ENCODE results near the gene INVS. TPM values are rescaled to one million over a fixed set of nuclear protein-coding genes. Genes with fewer than 3 reads are reported as not detected.
"Not testable (repeated sequence)": the region's sequence is repeated elsewhere in the genome, so short reads cannot be mapped to it uniquely, and the experiment has no call there.

Gene INVS
- total RNA-seq, 1 donor from 2014 or later, result 22.3 TPM

DNA sequence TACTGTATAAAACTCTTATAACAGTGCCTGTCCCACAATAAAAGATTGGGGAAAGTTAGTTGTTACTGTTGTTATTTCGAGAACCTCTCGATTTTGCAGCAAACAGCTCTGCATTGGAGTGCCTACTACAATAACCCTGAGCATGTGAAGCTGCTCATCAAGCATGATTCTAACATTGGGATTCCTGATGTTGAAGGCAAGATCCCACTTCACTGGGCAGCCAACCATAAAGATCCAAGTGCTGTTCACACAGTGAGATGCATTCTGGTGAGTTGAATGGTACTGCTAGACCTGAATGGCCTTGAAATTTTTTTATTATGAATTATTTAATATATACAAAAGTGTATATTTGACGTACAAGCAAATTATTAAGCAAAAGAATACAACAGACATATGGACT is 130.5 kb downstream of the INVS start:
- TF ChIP-seq, protein P1, sequence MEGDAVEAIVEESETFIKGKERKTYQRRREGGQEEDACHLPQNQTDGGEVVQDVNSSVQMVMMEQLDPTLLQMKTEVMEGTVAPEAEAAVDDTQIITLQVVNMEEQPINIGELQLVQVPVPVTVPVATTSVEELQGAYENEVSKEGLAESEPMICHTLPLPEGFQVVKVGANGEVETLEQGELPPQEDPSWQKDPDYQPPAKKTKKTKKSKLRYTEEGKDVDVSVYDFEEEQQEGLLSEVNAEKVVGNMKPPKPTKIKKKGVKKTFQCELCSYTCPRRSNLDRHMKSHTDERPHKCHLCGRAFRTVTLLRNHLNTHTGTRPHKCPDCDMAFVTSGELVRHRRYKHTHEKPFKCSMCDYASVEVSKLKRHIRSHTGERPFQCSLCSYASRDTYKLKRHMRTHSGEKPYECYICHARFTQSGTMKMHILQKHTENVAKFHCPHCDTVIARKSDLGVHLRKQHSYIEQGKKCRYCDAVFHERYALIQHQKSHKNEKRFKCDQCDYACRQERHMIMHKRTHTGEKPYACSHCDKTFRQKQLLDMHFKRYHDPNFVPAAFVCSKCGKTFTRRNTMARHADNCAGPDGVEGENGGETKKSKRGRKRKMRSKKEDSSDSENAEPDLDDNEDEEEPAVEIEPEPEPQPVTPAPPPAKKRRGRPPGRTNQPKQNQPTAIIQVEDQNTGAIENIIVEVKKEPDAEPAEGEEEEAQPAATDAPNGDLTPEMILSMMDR (IDR thresholded peaks at IDR 0.05), result no peak
- Histone ChIP-seq H3K27me3 (ENCODE audit: low read depth) (no peaks in the 10 kb centered on the region), H3K36me3 (peaks cover 36% of the 10 kb centered on the region), H3K4me3 (no peak overlapping the region), H3K27ac (no peak overlapping the region), H3K9me3 (no peaks in the 10 kb centered on the region), H3K4me1 (no peaks in the 10 kb centered on the region)
- ATAC-seq (no peak), DNase-seq (no peak)
- intact Hi-C loops (cut with DNase I), result no loop called here

GRCh38 chr9:100236986-100237385 is 137.9 kb downstream of the INVS start:
- H3K4me3 ChIP-seq; H3K9me3 ChIP-seq; H3K36me3 ChIP-seq; H3K27me3 ChIP-seq (ENCODE audit: low read depth); H3K27ac ChIP-seq; ATAC-seq; H3K4me1 ChIP-seq; DNase-seq; intact Hi-C loops (cut with DNase I): not testable (repeated sequence)

DNA sequence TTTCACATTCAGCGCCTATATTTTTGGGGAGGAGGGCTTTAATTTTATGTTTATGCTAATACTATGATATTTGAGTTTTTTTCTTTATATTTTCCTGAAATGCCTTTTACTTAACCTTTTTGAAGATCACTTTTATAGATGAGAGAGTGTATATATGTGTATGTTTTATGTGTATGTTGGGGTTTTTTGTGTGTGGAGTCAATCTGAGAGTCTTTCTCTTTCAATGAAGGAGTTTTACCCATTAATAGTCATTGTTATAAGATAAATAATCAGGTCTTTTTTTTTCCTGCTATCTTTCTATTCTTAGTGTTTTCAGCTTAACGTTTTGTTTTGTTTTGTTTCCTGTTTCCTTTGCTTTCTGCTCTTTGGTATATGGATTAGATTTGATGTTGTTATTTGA is 141.5 kb downstream of the INVS start:
- H3K9me3 ChIP-seq, result no peaks in the 10 kb centered on the region
- H3K4me3 ChIP-seq, result no peak overlapping the region
- no peak overlapping the region for H3K27ac ChIP-seq
- TF ChIP-seq, protein P1 (IDR thresholded peaks at IDR 0.05), result no peak
- ATAC-seq (no peak), DNase-seq (no peak)
- intact Hi-C loops (cut with DNase I), result no loop called here
- no peaks in the 10 kb centered on the region for H3K27me3 ChIP-seq (ENCODE audit: low read depth)
- no peaks in the 10 kb centered on the region for H3K4me1 ChIP-seq
- H3K36me3 ChIP-seq, result peaks cover 26% of the 10 kb centered on the region

DNA sequence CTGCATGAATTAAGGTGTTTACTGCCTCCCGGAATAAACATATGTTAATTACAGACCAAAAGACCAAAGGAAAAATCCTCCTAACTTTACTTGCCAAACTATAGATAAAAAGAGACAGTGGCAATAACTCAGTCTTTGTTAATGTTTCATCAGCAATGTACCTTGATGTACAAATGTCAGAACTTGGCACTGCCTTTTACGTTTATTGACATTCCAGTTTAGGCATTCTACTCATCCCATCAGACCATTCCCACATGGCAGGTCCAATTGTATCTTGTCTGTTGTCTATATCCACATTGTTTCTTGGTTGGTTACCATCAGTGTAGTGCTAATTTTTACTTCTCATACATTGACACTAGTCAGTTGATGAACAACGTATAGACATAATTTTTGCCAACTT is 168.2 kb downstream of the INVS start:
- no peaks in the 10 kb centered on the region for H3K9me3 ChIP-seq
- no peaks in the 10 kb centered on the region for H3K4me1 ChIP-seq
- TF ChIP-seq, protein P1 (IDR thresholded peaks at IDR 0.05), result no peak
- no peak for ATAC-seq
- no peak overlapping the region for H3K4me3 ChIP-seq
- no peaks in the 10 kb centered on the region for H3K27me3 ChIP-seq (ENCODE audit: low read depth)
- peaks cover 19% of the 10 kb centered on the region for H3K36me3 ChIP-seq
- intact Hi-C loops (cut with DNase I), result no loop called here
- no peak for DNase-seq
- no peak overlapping the region for H3K27ac ChIP-seq

- Histone ChIP-seq H3K27me3 (ENCODE audit: low read depth) (no peaks in the 10 kb centered on the region), H3K4me3 (no peak overlapping the region), H3K4me1 (no peaks in the 10 kb centered on the region), H3K27ac (no peak overlapping the region), H3K36me3 (peaks cover 28% of the 10 kb centered on the region), H3K9me3 (no peaks in the 10 kb centered on the region)
- intact Hi-C loops (cut with DNase I), result no loop called here
- TF ChIP-seq, protein P1 (IDR thresholded peaks at IDR 0.05), result no peak
- DNase-seq (no peak), ATAC-seq (no peak)
These were observed 169.2 kb downstream of the INVS start for GRCh38 chr9:100268271-100268670.

- Histone ChIP-seq H3K36me3 (peaks cover 33% of the 10 kb centered on the region), H3K4me1 (no peaks in the 10 kb centered on the region), H3K9me3 (no peaks in the 10 kb centered on the region), H3K4me3 (no peak overlapping the region), H3K27ac (no peak overlapping the region), H3K27me3 (ENCODE audit: low read depth) (no peaks in the 10 kb centered on the region)
- TF ChIP-seq, protein P1 (IDR thresholded peaks at IDR 0.05), result no peak
- ATAC-seq, result no peak
- DNase-seq, result no peak
- intact Hi-C loops (cut with DNase I), result no loop called here
These were observed 170.6 kb downstream of the INVS start for GRCh38 chr9:100269656-100270055.

Data from lower lobe of right lung (tissue), 2 donors.